Esophagus squamous epithelium (tissue), 4 donors: ENCODE measurements around the gene STARD13.

Experiments used
- POLR2A ChIP-seq, 4 donors: fragments of 450-650 bp; IDR thresholded peaks; one replicate each; pipeline ENCODE4 v1.6.1; 2017; ENCODE audit warnings: antibody characterized with exemption in 4 of 4, mild to moderate bottlenecking in 4 of 4, moderate library complexity in 3 of 4
- TF ChIP-seq, protein P1 (sequence below), 6 experiments: fragments of 450-650 bp in 4 of 6; fragments of 200-600 bp in 2 of 6; sonication (generic) in 2 of 6; IDR thresholded peaks; one replicate each; pipeline ENCODE4 v1.5.1; 2016 to 2019; ENCODE audit warnings: antibody characterized with exemption in 6 of 6, mild to moderate bottlenecking in 4 of 6, moderate library complexity in 4 of 6

- TF ChIP-seq POLR2A (IDR thresholded peaks at IDR 0.05), result no peak
- TF ChIP-seq, protein P1, sequence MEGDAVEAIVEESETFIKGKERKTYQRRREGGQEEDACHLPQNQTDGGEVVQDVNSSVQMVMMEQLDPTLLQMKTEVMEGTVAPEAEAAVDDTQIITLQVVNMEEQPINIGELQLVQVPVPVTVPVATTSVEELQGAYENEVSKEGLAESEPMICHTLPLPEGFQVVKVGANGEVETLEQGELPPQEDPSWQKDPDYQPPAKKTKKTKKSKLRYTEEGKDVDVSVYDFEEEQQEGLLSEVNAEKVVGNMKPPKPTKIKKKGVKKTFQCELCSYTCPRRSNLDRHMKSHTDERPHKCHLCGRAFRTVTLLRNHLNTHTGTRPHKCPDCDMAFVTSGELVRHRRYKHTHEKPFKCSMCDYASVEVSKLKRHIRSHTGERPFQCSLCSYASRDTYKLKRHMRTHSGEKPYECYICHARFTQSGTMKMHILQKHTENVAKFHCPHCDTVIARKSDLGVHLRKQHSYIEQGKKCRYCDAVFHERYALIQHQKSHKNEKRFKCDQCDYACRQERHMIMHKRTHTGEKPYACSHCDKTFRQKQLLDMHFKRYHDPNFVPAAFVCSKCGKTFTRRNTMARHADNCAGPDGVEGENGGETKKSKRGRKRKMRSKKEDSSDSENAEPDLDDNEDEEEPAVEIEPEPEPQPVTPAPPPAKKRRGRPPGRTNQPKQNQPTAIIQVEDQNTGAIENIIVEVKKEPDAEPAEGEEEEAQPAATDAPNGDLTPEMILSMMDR (IDR thresholded peaks at IDR 0.05), result no peak
Measured at GRCh38 chr13:33119856-33120543, 165.6 kb downstream of the STARD13 start.
